T-helper 17 cell (primary cell): ENCODE results near the gene TRAF6. TPM values are rescaled to one million over a fixed set of nuclear protein-coding genes. Genes with fewer than 3 reads are reported as not detected.
"Not testable (repeated sequence)": the region's sequence is repeated elsewhere in the genome, so short reads cannot be mapped to it uniquely, and the experiment has no call there.

Source experiments
- ATAC-seq: fragments of 150-1000 bp; cut with Tn5 transposase; 2 replicates; pipeline ENCODE4 v1.10.0; 2021; ENCODE audit warnings: mild to moderate bottlenecking, moderate library complexity
- DNase-seq, 3 donors: peaks; one replicate each; pipeline versions ENCODE4 v3.0.0 to v3.0.0-alpha.2; 2020 to 2021
- H3K9me3 ChIP-seq: one replicate; pipeline ENCODE4 v1.7.0; 2013; ENCODE audit warnings: low read length, mild to moderate bottlenecking; ENCODE audit not compliant: control insufficient read depth, poor library complexity, severe bottlenecking
- H3K27ac Mint-ChIP-seq: one replicate; pipeline ENCODE4 v1.8.0; 2022; ENCODE audit warnings: mild to moderate bottlenecking, moderate library complexity, mixed read lengths
- H3K27me3 Mint-ChIP-seq: one replicate; pipeline ENCODE4 v1.8.0; 2022; ENCODE audit warnings: mixed read lengths
- H3K36me3 Mint-ChIP-seq: one replicate; pipeline ENCODE4 v1.8.0; 2022; ENCODE audit warnings: low read depth, mixed read lengths
- H3K4me1 Mint-ChIP-seq: one replicate; pipeline ENCODE4 v1.8.0; 2022; ENCODE audit warnings: mild to moderate bottlenecking, mixed read lengths
- H3K4me3 Mint-ChIP-seq: one replicate; pipeline ENCODE4 v1.8.0; 2022; ENCODE audit warnings: mild to moderate bottlenecking, moderate library complexity, mixed read lengths
- total RNA-seq, 4 donors: library from RNA in 2 of 4; stranded (reverse) in 2 of 4; gene quantifications; one replicate each; pipeline ENCODE4 v1.2.3 and lab custom pipeline; 2022 to 2026

The TRAF6 gene
- total RNA-seq, 2 donors from 2014 or later = 20.2 to 26.2 TPM

DNA sequence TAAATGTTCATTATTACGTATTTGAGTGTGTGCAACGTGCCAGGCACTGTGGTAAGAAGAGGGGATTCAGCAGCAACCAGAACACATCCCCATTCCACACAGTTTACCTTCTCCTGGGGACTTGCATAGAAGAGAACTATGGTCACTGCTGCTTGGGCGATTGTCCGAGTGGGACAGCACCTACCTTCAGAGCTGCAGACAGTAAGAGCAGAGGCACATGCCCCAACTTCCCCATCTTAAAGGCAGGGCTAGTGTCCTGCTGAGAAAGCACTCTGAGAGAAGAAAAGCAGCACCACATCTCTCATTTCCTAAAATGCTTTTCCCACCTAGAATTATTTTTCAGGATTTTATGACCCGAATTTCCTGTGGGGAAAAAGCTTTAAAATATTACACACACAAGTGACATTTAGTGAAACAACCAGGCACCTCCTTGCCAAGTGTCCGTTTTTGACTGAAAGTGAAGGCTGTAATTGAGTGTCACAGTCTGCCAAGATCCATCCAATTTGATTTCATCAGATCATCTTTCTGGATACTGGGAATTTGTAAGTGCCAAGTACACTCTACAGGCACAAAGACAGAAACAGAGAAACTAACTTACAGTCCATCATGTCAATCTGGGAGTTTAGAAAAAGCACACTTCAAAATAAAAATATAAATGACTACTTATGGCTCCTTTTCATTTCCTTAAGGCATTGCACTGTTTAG is 24.6 kb downstream of the TRAF6 start:
- H3K4me3 Mint-ChIP-seq = no peak overlapping the region
- ATAC-seq (no peak), DNase-seq (no peak)
- H3K27ac Mint-ChIP-seq = no peak overlapping the region
- H3K36me3 Mint-ChIP-seq = no peaks in the 10 kb centered on the region
- H3K9me3 ChIP-seq = no peaks in the 10 kb centered on the region
- no peaks in the 10 kb centered on the region for H3K27me3 Mint-ChIP-seq
- peaks cover 11% of the 10 kb centered on the region for H3K4me1 Mint-ChIP-seq

DNA sequence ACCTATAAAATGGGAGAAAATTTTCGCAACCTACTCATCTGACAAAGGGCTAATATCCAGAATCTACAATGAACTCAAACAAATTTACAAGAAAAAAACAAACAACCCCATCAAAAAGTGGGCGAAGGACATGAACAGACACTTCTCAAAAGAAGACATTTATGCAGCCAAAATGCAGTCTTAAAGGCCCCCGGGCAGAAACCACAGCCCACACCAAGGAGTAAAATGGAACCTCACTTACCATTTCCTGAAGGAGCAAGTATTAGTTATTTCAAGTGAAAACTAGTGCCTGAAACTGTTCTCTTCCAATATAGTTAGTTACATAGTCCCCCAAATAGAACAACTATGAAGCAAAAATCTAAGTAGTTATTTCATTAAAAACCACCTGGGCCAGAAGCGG is 27.0 kb downstream of the TRAF6 start:
- H3K36me3 Mint-ChIP-seq, H3K27ac Mint-ChIP-seq, H3K27me3 Mint-ChIP-seq, DNase-seq, H3K4me1 Mint-ChIP-seq, ATAC-seq, H3K9me3 ChIP-seq, H3K4me3 Mint-ChIP-seq: not testable (repeated sequence)

DNA sequence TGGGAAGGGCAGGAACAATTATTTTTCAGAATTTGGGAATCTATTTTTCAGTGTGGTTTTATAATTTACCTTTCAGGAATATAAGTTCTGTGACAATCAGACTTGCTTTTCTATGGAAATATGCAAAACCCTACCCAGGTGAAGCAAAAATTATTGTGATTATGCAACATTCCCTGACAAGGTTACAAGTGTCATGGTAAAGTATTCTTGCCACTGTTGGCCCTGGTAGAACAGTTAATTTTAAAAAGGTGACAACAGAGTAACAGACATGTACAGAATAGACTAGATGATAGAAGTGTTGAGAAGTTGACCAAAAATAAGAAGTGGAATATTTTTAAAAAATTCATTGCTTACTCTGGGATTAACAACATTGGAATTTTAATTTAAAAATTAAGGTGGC is 29.2 kb downstream of the TRAF6 start:
- DNase-seq (no peak), ATAC-seq (no peak)
- H3K36me3 Mint-ChIP-seq = no peaks in the 10 kb centered on the region
- H3K9me3 ChIP-seq = no peaks in the 10 kb centered on the region
- H3K27ac Mint-ChIP-seq = no peak overlapping the region
- H3K4me1 Mint-ChIP-seq = peaks cover 7% of the 10 kb centered on the region
- H3K27me3 Mint-ChIP-seq = no peaks in the 10 kb centered on the region
- no peak overlapping the region for H3K4me3 Mint-ChIP-seq

DNA sequence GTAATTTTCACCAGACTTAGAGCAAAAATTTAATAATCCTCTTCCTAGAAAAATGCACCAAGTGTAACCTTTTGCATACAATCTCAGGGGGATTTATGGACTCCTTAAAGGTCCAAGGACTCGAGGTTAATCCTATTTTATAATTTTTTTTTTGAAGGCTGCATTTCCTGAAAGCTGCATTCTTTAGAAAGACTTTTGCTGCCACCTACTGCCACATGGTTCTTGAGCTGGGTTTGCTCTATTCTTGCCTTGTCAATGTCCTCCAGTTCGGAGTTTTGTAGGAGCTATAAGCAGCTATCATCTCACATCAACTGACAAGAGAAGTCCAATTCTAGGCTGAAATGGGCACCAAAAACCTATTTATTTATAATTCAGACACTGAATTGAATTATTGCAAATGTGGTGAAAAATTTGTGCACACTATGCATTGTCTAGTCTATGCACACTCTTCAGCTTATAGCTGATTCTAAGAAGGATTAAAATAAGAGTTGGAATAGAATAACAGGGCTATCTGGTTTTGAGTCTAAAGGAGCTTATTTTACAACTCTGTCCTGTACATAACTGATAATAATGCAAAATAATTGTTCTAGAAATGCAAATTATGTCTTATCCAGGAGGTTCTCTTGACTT is 31.3 kb downstream of the TRAF6 start:
- DNase-seq (no peak), ATAC-seq (no peak)
- no peak overlapping the region for H3K27ac Mint-ChIP-seq

DNA sequence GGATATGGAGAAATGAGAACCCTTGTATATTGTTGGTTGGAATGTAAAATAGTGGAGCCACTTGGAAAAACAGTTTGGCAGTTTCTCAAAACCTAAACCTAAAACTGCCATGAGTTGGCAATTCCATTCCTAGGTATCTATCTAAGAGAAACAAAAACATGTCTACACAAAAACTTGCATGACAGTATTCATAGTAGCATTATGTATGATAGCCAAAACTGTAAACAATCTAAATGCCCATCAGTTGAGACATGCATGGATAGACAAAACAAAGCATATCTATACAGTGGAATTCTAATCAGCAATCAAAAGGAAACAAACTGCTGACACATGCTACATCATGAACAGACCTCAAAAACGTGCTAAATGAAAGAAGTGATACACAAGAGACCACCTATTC is 34.9 kb downstream of the TRAF6 start:
- no peak overlapping the region for H3K4me3 Mint-ChIP-seq
- H3K27ac Mint-ChIP-seq = no peak overlapping the region
- ATAC-seq = no peak

More for the DNA sequence above, 31.3 kb downstream of the TRAF6 start:
- Mint-ChIP-seq H3K36me3 (no peaks in the 10 kb centered on the region), H3K4me1 (peaks cover 8% of the 10 kb centered on the region), H3K4me3 (no peak overlapping the region), H3K27me3 (no peaks in the 10 kb centered on the region)
- no peaks in the 10 kb centered on the region for H3K9me3 ChIP-seq

DNA sequence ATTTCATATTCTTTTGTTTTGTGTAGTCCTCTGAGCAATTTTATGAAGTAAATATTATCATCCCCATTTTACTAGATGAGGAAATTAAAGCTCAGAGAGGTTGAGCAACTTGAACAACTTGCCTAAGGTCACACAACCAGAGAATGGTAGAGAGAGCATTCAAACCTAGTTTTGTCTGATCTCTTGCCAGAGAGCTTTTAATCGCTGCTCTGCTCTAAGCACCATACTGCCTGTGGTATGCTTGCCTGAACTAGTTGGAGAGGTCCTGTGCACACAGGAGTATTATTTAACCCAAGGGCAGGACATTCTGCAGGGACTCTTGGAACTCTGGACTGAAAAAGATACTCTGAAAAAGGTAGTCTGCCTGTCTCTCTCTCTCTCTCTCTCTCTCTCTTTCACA is 38.5 kb downstream of the TRAF6 start:
- no peak for ATAC-seq

More for the DNA sequence above, 34.9 kb downstream of the TRAF6 start:
- Mint-ChIP-seq H3K27me3 (no peaks in the 10 kb centered on the region), H3K36me3 (no peaks in the 10 kb centered on the region), H3K4me1 (peaks cover 8% of the 10 kb centered on the region)
- DNase-seq = no peak
- no peaks in the 10 kb centered on the region for H3K9me3 ChIP-seq

DNA sequence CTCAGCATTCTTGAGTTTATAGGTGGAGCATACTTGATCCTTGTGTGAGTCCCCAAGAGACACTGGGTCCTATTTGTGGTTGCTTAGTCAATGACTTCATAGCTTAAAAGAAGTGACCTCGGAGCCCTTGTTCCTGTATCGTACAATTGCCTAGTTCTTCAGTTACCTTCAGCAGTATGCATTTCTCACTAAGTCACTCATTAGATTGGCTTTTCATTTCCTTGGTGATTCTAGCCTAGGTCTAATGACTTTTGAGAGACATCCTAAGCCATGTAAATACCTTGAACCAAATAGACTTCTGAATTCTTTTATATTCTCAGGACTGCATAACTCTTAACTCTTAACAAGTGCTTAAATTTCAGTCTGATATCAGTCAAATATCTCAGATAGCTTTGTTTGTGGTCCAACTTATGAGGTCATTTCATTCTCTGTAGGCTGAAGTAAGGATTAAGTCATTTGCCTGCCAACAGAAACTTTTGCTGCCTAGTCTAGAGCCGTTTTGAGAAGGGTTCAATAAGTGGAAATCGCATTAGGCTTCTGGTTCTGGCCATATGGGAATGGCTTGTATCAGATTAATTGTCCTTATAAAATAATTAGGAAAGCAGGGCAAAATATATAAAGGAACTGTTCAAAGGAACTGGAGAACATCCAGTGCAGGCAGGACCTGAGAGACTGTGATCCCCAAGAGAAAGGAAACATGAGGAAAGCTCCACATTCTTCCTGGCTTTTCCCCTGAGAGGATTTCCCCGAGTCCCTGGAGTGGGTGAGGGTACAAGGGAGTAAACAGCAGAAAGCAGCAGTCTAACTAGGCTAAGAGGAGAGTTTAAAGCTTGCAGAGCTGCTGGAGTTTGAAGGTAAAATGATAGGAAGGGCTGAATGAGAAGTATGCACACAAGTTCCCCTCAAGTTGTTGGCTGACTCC is 39.9 kb downstream of the TRAF6 start:
- ATAC-seq (no peak), DNase-seq (no peak)
- no peaks in the 10 kb centered on the region for H3K9me3 ChIP-seq
- Mint-ChIP-seq H3K27ac (no peak overlapping the region), H3K4me1 (peaks cover 3% of the 10 kb centered on the region), H3K4me3 (no peak overlapping the region), H3K27me3 (peaks cover 4% of the 10 kb centered on the region), H3K36me3 (peaks cover 2% of the 10 kb centered on the region)

More for the DNA sequence above, 38.5 kb downstream of the TRAF6 start:
- Mint-ChIP-seq H3K4me1 (peaks cover 10% of the 10 kb centered on the region), H3K27me3 (peaks cover 4% of the 10 kb centered on the region), H3K36me3 (peaks cover 2% of the 10 kb centered on the region), H3K4me3 (no peak overlapping the region), H3K27ac (no peak overlapping the region)
- DNase-seq = no peak
- H3K9me3 ChIP-seq = no peaks in the 10 kb centered on the region

DNA sequence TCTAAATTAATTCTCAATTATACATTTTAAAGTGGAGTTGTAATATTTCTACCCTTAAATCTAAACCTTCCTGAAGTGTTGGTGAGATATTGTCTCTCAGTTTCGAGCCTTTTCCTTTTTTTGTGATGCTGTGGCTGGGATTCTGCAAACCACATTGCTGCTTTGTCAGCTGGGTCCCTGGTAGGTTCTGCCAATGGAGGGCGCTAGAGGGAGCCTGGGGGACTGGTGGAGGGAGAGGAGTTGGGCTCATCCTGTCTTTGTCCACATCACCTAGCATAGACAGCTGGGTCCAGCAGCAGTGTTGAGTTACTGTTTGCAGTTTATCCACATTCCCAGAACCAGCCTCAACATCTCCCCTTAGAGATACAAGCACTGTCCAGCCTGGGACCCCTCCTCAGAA is 41.0 kb downstream of the TRAF6 start:
- H3K4me1 Mint-ChIP-seq = peaks cover 3% of the 10 kb centered on the region
- no peak for DNase-seq
- peaks cover 4% of the 10 kb centered on the region for H3K27me3 Mint-ChIP-seq
- peaks cover 2% of the 10 kb centered on the region for H3K36me3 Mint-ChIP-seq
- no peak overlapping the region for H3K4me3 Mint-ChIP-seq
- ATAC-seq = no peak
- no peaks in the 10 kb centered on the region for H3K9me3 ChIP-seq
- no peak overlapping the region for H3K27ac Mint-ChIP-seq

DNA sequence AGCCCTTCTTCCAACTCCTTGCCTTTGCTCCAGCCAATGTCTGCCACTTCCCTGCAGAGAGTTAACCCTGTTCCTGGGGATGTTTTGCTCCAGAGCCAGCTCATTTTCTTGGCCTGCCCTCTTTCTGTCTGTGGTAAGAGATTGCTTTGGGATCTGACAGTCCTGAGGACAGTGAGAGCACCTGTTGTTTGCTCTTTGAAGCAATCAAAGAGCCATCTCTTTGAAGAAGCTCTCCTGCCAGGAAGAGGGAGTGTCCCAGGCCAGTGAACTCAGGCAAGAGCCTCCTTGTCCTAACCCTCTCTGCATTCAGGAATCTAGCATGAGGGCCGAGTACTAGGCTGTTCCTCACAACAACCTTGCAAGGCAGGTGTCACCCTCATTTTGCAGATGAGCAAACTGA is 42.2 kb downstream of the TRAF6 start:
- DNase-seq = no peak
- no peaks in the 10 kb centered on the region for H3K9me3 ChIP-seq
- H3K4me3 Mint-ChIP-seq = no peak overlapping the region
- peaks cover 2% of the 10 kb centered on the region for H3K36me3 Mint-ChIP-seq
- H3K27ac Mint-ChIP-seq = no peak overlapping the region
- H3K4me1 Mint-ChIP-seq = peaks cover 5% of the 10 kb centered on the region
- ATAC-seq = no peak
- H3K27me3 Mint-ChIP-seq = peaks cover 4% of the 10 kb centered on the region

DNA sequence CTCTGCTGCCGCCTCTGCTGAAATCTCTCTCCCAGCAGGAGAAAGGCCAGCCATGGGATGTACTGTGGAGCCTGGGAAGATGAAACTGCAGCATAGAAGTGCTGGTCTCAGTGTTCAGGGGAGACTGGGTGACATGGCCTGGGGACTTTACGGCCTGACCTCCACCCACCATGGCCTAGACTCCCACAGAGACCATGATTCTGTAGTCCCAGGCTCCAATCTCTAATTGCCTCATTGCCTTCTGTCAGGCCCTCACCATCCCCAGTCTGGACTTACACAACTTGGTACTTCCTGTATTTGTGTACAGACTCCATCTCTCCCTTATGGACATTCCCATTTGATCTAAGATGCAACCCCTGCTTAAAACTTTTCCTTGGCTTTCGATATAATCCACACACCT is 43.1 kb downstream of the TRAF6 start:
- no peak for ATAC-seq
- DNase-seq = no peak
- peaks cover 4% of the 10 kb centered on the region for H3K27me3 Mint-ChIP-seq
- no peak overlapping the region for H3K27ac Mint-ChIP-seq
- no peak overlapping the region for H3K4me3 Mint-ChIP-seq
- H3K9me3 ChIP-seq = no peaks in the 10 kb centered on the region
- peaks cover 5% of the 10 kb centered on the region for H3K4me1 Mint-ChIP-seq
- H3K36me3 Mint-ChIP-seq = peaks cover 2% of the 10 kb centered on the region

DNA sequence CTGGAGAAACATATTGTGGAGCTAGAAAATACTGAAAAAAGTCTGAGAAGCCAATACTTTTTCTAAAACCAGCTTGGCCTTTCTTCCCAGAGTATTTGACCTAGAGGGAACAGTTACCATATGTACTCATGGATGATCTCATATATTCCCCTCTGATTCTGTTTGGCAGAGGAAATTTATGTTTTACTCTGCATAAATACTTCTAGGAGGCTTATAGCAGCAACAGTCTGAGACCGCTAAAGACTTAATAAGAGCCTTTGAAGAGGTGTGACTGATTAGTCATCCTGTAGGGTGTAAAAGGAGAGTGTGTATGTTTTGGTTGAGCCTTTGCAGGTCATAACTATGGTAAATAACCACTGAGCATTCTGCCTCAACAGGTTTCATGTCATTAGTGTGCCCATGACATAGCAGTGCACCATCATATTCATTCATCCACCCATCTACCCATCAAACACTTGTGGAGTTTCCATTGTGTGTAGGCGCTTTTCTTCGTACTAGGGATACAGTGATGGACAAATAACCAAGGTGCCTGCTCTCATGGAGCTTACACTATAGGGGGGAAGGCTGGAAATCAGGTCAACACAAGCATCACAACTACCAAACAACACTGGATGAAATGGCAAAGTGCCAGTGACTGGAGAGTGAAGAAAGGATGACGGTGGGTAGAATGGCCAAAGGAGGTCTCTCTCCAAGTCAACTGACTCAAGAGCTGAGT is 44.5 kb downstream of the TRAF6 start:
- Mint-ChIP-seq H3K4me1 (peaks cover 8% of the 10 kb centered on the region), H3K4me3 (no peak overlapping the region), H3K36me3 (peaks cover 2% of the 10 kb centered on the region), H3K27me3 (peaks cover 5% of the 10 kb centered on the region), H3K27ac (no peak overlapping the region)
- H3K9me3 ChIP-seq = no peaks in the 10 kb centered on the region
- DNase-seq = no peak
- ATAC-seq = no peak

DNA sequence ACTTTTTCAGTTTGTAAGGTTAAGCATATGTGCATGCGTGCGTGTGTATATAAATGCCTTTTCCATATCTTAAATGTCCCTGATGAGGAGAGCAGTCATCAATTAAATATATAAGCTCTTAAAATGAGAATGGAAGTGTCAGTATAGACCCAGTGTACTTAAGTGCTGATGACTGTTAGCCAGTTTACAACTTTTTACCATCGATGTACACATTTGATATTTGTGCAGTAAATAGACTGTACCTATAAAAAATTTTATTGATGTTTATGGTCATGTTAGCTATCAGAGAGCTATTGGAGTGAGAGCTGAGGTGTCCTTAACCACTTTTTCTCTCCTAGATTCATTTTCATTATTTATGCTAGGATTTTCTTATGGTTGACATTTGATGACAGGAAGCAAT is 45.4 kb downstream of the TRAF6 start:
- ATAC-seq (no peak), DNase-seq (no peak)
- Mint-ChIP-seq H3K27me3 (peaks cover 10% of the 10 kb centered on the region), H3K27ac (no peak overlapping the region), H3K36me3 (peaks cover 2% of the 10 kb centered on the region), H3K4me1 (peaks cover 13% of the 10 kb centered on the region), H3K4me3 (no peak overlapping the region)
- no peaks in the 10 kb centered on the region for H3K9me3 ChIP-seq

DNA sequence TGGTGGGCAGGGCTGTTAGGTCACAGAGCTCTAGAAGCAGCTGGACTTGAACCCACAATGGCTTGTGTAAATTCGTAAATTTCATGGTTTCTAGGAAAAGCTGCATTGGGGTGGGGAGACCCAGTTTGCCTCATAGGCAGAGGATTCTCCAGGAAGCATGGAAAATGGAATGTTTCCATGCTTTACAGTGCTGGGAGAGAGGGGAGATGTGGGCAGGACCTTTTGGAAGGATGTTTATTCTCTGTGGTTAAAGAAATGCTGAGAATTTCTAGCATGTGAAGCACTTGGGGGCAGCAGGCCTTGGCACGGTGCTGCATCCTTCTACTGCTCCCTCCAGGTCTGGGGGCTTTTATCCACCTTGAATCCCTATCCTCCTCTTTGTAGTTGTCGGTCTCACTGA is 46.3 kb downstream of the TRAF6 start:
- Mint-ChIP-seq H3K27ac (no peak overlapping the region), H3K27me3 (peaks cover 10% of the 10 kb centered on the region), H3K36me3 (peaks cover 2% of the 10 kb centered on the region), H3K4me3 (no peak overlapping the region), H3K4me1 (peaks cover 13% of the 10 kb centered on the region)
- DNase-seq (no peak), ATAC-seq (no peak)
- no peaks in the 10 kb centered on the region for H3K9me3 ChIP-seq
